ENCODE measurements around the gene ADGRE1.

Gene ADGRE1

GRCh38 chr19:6886277-6886897 is 992 bp upstream of the ADGRE1 start:
- no peak for DNase-seq

- no peak for DNase-seq
Measured at GRCh38 chr19:6888967-6889366, 1.6 kb downstream of the ADGRE1 start.

GRCh38 chr19:6890401-6890913 is 3.1 kb downstream of the ADGRE1 start:
- no peak for DNase-seq

- DNase-seq = no peak
Measured at GRCh38 chr19:6890938-6891337, 3.6 kb downstream of the ADGRE1 start.

GRCh38 chr19:6891761-6892385 is 4.5 kb downstream of the ADGRE1 start:
- DNase-seq = no peak

GRCh38 chr19:6894313-6894712 is 6.9 kb downstream of the ADGRE1 start:
- no peak for DNase-seq

- no peak for DNase-seq
Measured at GRCh38 chr19:6903446-6903845, 16.1 kb downstream of the ADGRE1 start.

- DNase-seq = no peak
Measured at GRCh38 chr19:6906559-6907060, 19.2 kb downstream of the ADGRE1 start.

- no peak for DNase-seq
Measured at GRCh38 chr19:6911523-6911922, 24.1 kb downstream of the ADGRE1 start.

GRCh38 chr19:6914321-6914720 is 26.9 kb downstream of the ADGRE1 start:
- no peak for DNase-seq

- no peak for DNase-seq
Measured at GRCh38 chr19:6916952-6917351, 29.6 kb downstream of the ADGRE1 start.

GRCh38 chr19:6925386-6925785 is 38.0 kb downstream of the ADGRE1 start:
- no peak for DNase-seq

- DNase-seq = no peak
Measured at GRCh38 chr19:6925801-6926751, 38.7 kb downstream of the ADGRE1 start.

GRCh38 chr19:6930190-6930589 is 42.8 kb downstream of the ADGRE1 start:
- DNase-seq = no peak

GRCh38 chr19:6935069-6935468 is 47.7 kb downstream of the ADGRE1 start:
- no peak for DNase-seq

- DNase-seq = no peak
Measured at GRCh38 chr19:6935618-6936017, 48.2 kb downstream of the ADGRE1 start.

- DNase-seq = no peak
Measured at GRCh38 chr19:6945733-6946132, 58.4 kb downstream of the ADGRE1 start.

GRCh38 chr19:6947745-6948144 is 60.4 kb downstream of the ADGRE1 start:
- no peak for DNase-seq

GRCh38 chr19:6948884-6949283 is 61.5 kb downstream of the ADGRE1 start:
- no peak for DNase-seq

GRCh38 chr19:6952956-6953355 is 65.6 kb downstream of the ADGRE1 start:
- DNase-seq = no peak

- no peak for DNase-seq
Measured at GRCh38 chr19:6955082-6955481, 67.7 kb downstream of the ADGRE1 start.

GRCh38 chr19:6956573-6956972 is 69.2 kb downstream of the ADGRE1 start:
- no peak for DNase-seq

GRCh38 chr19:6958791-6959190 is 71.4 kb downstream of the ADGRE1 start:
- no peak for DNase-seq

All from NCI-H82 (cell line).